ENCODE measurements around the gene GOLM1.
"Not testable (repeated sequence)": the region's sequence is repeated elsewhere in the genome, so short reads cannot be mapped to it uniquely, and the experiment has no call there.

The GOLM1 gene

GRCh38 chr9:86098824-86099700 is at the start of gene GOLM1:
Gene GOLM1 (minus strand): TSS chr9:86099558. CDS start chr9:86079320, 20,238 bp downstream.
- no peak for DNase-seq (ENCODE audit: extremely low read depth in 1 of 2, low read depth in 1 of 2)

GRCh38 chr9:86146671-86147070 is 47.3 kb upstream of the GOLM1 start:
- DNase-seq (ENCODE audit: extremely low read depth in 1 of 2, low read depth in 1 of 2), result not testable (repeated sequence)

GRCh38 chr9:86145960-86146359 is 46.6 kb upstream of the GOLM1 start:
- DNase-seq (ENCODE audit: extremely low read depth in 1 of 2, low read depth in 1 of 2), result not testable (repeated sequence)

GRCh38 chr9:86142973-86143372 is 43.6 kb upstream of the GOLM1 start:
- DNase-seq (ENCODE audit: extremely low read depth in 1 of 2, low read depth in 1 of 2), result no peak

DNA sequence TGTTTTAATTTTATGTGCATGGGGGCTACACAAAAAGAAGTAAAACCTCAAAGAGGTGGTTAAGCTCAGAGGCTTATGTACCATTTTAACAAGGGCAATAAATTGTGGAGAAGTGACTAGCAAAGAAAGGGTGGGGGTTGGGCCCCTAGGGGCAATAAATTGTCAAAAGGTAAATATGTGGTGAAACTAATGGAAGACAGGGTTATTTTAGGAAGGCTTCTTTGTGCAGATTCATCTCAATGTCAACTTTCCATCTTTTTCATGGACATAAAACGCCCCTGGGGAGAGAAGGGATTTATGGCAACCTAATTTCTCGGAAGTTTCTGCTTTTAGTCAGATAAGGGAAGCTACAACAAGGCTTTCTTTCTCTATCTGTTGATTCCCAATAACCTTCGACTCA is 42.5 kb upstream of the GOLM1 start:
- DNase-seq (ENCODE audit: extremely low read depth in 1 of 2, low read depth in 1 of 2), result no peak

GRCh38 chr9:86135371-86135770 is 36.0 kb upstream of the GOLM1 start:
- no peak for DNase-seq (ENCODE audit: extremely low read depth in 1 of 2, low read depth in 1 of 2)

DNA sequence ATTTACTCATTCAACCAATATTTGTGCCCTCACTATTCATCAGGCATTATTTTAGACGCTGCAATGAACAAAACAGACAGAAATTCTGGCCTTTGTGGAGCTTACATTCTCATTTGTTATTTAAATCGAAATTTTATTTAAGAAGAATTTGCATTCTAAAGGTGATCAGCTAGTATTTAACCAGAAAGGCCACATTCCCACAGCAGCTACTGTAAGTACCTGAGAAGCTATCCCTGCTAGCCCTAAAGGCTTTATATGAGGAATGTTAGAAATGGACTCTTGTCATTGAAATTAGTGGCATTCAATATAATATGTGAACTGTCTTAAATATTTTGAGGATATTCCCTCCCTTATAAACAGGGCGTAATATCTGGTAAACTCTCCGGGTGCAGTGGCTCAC is 35.0 kb upstream of the GOLM1 start:
- DNase-seq (ENCODE audit: extremely low read depth in 1 of 2, low read depth in 1 of 2), result no peak

DNA sequence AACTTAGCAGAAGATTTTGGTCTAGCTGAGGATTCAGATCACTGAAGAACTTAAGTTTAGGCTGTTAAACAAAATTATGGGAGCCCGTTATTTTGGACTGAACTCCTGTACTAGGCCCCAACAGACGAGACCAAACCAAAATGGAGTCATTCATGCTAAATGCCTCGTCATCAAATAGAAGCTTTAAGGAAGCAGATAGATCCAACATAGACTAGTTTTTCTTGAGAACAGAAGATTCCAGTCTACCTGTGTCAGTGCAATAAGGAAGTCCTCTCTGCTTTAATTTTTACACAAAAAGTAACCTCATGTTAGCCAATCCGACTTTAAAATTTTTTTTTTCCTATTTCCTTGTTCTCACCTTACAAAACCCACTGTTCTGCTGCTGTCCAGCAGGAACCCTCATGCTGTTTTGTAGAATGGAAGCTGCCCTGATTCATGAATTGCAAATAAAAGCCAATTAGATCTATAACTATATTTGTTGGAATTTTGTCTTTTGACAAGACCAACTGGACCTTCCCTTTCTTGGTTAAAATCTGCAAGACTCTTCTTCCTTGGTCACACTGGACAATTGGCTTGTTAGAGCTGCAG is 29.0 kb upstream of the GOLM1 start:
- DNase-seq (ENCODE audit: extremely low read depth in 1 of 2, low read depth in 1 of 2), result no peak

DNA sequence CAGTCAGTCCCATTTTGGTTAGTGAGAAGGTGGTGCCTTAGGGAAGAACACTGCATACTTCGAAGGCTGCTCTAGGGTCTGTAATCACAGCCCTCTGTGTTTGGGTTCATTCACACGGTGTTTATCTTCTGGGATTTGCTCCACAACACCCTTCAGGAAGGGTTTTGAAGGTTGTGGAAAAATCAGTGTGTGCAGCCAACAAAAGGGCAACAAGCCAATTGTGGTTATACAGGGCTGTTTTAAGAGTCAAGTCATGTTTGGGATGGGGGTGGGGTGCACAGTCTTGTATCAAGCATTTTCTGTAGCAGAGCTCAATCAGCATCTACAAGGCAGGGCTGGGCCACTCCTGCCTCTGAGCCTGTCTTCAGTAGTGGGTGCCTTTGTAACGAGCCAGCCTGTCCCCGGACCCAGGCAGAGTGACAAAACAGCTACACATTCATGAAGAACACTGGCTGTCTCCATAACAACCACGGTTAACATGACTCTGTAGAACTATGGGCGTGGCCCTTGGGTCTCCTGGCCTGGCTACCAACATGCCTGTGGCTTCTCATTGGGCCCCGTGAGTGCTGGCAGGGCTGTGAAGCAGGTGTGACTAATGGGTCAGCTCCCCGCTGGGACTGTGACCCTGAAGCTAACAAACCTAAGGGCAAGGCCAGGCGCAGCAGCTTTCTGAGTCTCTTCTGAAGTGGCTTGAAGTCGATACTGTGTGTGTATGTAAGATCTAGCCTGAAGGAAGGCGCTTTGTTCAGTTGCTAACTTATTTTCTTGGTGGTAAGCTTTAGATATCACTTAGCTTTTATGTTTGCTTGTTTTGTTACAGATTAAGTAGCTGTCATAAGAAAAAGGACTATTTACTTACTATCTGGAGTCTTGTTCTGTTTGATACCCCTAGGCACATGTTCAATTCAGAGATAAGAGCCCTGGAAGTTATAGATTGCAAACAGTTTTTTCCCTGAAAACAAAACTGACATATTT is 27.9 kb upstream of the GOLM1 start:
- DNase-seq (ENCODE audit: extremely low read depth in 1 of 2, low read depth in 1 of 2), result no peak

DNA sequence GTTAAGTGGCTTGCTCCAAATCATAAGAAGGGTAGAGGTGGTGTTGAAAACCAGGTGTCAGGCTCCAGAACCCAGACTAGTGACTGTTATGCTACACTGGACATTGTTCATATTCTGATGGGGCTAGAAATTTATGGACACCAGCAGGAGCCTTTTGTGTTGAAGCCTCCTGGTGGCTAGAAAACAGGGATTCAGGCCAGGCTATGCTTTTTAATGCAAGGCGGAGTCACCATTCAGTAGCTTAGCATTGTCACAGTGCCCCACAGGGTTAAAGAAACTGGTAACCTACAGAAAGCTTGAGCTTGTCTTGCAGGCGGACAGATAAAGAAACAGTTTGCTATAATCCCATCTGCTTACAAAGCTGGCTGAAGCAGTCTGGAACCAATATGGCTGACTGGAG is 23.0 kb upstream of the GOLM1 start:
- no peak for DNase-seq (ENCODE audit: extremely low read depth in 1 of 2, low read depth in 1 of 2)

- DNase-seq (ENCODE audit: extremely low read depth in 1 of 2, low read depth in 1 of 2), result no peak
Measured at GRCh38 chr9:86119457-86119856, 20.1 kb upstream of the GOLM1 start.

- DNase-seq (ENCODE audit: extremely low read depth in 1 of 2, low read depth in 1 of 2), result no peak
Measured at GRCh38 chr9:86116425-86116824, 17.1 kb upstream of the GOLM1 start.

DNA sequence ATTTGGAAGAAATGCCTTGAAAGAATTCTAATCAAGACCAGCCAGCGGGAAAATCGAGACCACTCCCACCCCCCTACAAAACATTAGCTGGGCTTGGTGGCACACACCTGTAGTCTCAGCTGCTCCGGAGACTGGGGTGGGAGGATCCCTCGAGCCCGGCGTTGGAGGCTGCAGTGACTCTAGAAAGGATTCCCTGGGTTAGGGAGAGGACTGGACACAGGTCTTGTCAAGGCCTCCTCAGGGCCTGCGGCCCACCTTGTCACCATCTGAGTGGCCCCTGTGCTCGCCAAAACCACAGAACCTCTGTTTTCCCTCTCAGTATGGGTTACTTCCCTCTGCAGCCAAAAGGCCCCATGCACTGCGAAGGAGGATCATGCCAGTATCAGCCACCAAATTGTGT is 16.5 kb upstream of the GOLM1 start:
- no peak for DNase-seq (ENCODE audit: extremely low read depth in 1 of 2, low read depth in 1 of 2)

DNA sequence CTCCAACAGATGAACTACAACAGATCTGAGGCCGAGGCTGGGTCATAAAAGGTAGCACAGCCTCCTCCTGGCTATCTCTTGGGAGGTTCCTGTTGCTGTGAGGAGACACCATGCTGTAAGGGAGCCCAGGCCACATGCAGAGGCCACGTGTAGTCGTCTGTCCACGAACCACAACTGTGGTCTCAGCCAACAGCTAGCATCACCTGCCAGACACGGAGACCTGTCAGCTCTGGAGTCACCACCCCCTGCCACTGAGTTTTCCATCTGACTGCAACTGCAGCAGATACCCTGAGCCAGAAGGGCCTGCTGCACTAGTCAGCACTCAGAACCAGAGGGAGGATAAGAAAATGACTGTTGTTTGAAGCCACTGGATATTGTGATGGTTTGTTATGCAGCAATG is 12.7 kb upstream of the GOLM1 start:
- DNase-seq (ENCODE audit: extremely low read depth in 1 of 2, low read depth in 1 of 2), result no peak

GRCh38 chr9:86102626-86103025 is 3.3 kb upstream of the GOLM1 start:
- DNase-seq (ENCODE audit: extremely low read depth in 1 of 2, low read depth in 1 of 2), result no peak

DNA sequence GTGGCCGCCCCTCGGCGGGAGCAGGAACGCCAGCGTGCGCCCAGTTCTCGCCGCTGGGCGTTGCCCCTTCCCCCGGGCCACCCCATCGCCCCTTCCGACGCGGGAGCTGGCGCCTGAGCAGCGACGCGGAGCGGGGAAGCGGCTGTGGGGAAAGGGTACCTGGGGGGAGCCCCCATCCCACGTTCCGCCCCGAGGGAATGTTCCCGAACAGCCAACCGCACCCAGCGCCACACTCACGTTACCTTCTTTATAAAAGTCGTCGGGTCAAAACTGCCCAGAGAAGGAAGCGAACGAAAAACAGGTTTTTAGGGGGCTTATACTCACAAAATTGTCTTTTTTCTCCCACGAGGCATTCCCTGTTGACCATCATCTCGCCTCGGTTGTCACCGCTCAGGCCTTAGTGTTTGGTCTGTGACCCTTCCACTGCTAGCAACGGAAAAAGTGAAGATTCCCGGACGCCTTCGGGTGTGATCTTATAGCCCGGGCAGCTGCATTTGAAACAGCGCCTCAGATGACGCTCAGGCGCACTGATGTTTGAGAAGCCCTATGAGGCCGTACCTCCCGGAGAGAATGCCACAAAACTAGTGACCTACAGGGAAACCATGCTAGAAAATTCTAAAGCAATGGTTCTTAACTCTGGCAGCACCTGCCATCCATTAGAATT is 475 bp upstream of the GOLM1 start:
- no peak for DNase-seq (ENCODE audit: extremely low read depth in 1 of 2, low read depth in 1 of 2)

- DNase-seq (ENCODE audit: extremely low read depth in 1 of 2, low read depth in 1 of 2), result no peak
Measured at GRCh38 chr9:86097510-86098224, 1.7 kb downstream of the GOLM1 start.

DNA sequence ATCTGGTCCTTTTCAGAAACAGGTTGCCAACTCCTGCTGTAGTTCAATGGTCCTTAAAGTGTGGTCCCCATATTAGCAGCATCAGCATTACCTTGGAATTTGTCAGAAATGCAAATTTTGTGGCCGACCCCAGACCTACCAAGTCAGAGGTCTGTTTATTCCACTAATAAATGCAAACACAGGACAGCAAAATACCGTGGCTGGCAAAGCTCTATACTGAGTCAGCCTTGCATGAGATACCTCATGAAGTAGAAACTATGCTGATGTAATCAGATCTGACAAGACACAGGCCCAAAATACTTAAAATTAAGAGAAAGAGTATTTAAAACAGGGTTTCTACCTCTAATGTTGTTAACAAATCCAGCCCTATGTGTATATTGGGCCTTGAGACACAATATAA is 3.0 kb downstream of the GOLM1 start:
- no peak for DNase-seq (ENCODE audit: extremely low read depth in 1 of 2, low read depth in 1 of 2)

DNA sequence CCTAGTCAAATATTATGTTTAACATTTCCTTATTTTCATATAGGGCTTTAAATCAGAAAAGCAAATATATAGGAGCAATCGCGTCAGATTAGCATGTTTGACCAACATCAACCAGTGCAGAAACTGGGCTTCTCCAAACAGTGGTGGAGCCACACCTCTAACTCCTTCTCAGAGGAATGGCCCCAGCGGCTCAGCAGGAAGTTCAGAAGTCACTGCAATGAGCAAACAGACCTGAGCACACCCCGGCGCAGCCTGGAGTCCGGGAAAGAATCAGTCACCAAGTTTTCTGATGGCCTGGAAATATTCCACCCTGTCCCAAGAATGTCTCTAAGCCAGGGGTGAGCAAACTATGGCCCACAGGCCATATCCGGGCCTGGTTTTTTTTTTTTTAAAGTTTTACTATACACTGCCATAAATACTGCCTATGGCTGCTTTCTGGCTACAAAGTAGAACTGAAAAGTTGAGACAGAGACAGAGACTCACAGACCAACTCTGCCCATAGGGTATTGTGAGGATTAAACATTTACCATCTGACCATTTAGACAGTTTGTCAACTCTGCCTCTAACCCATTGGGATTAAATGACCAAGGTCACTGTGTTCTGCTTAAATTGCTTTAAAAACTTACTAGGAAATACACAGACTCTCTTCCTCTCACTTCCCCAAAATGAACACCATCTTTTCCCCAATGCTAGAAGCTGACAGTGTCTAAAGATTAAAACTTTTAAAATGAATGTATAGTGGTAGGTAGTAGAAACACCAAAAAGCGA is 5.4 kb downstream of the GOLM1 start:
- DNase-seq (ENCODE audit: extremely low read depth in 1 of 2, low read depth in 1 of 2), result no peak
